A673 (cell line): ENCODE data around the gene MMEL1. TPM values are rescaled to one million over a fixed set of nuclear protein-coding genes. Genes with fewer than 3 reads are reported as not detected.

Experiments used
- BruUV-seq: library from RNA; stranded (reverse); fragments of 400-500 nt; replicated peaks from 2 replicates; lab custom pipeline; 2021; lab: Mats Ljungman, UMichigan
- CTCF ChIA-PET: fragments of 300-600 bp; sonication (Branson Sonifier 250); formaldehyde crosslinking; loops from one replicate; lab custom pipeline; 2022; ENCODE audit warnings: antibody characterized with exemption; lab: Charles Lee
- POLR2A ChIA-PET: fragments of 300-600 bp; sonication (Branson Sonifier 250); formaldehyde crosslinking; loops from one replicate; lab custom pipeline; 2022; ENCODE audit warnings: antibody characterized with exemption; ENCODE audit not compliant: low non-redundant PET; lab: Charles Lee
- DNase-seq: peaks from one replicate; pipeline ENCODE4 v3.0.0-alpha.2; 2015; ENCODE audit warnings: low spot score
- H3K27ac ChIP-seq: fragments of 200-600 bp; sonication (generic); 2 replicates; pipeline ENCODE4 v1.5.1; 2016; ENCODE audit warnings: mixed run types, low read depth, mild to moderate bottlenecking, mixed read lengths, antibody characterized with exemption, low read length; ENCODE audit not compliant: poor library complexity, severe bottlenecking
- H3K27me3 ChIP-seq: fragments of 200-600 bp; sonication (generic); replicated peaks from 2 replicates; pipeline ENCODE4 v1.6.1; 2017; ENCODE audit warnings: mixed run types, low read depth, mild to moderate bottlenecking, mixed read lengths, antibody characterized with exemption, low read length; ENCODE audit not compliant: insufficient read depth, poor library complexity
- H3K36me3 ChIP-seq: fragments of 200-600 bp; sonication (generic); 2 replicates; pipeline ENCODE4 v1.6.1; 2016; ENCODE audit warnings: mixed run types, mild to moderate bottlenecking, mixed read lengths, antibody characterized with exemption, low read length; ENCODE audit not compliant: insufficient read depth, poor library complexity, severe bottlenecking
- H3K4me1 ChIP-seq: fragments of 200-600 bp; sonication (generic); 2 replicates; pipeline ENCODE4 v1.6.1; 2017; ENCODE audit warnings: mixed run types, mild to moderate bottlenecking, mixed read lengths, antibody characterized with exemption, low read length; ENCODE audit not compliant: insufficient read depth, poor library complexity, severe bottlenecking
- H3K4me3 ChIP-seq: fragments of 200-600 bp; sonication (generic); 2 replicates; pipeline ENCODE4 v1.5.1; 2016; ENCODE audit warnings: low read depth, mixed run types, mild to moderate bottlenecking, mixed read lengths, low read length; ENCODE audit not compliant: poor library complexity, severe bottlenecking
- H3K9me3 ChIP-seq: fragments of 200-600 bp; sonication (generic); 2 replicates; pipeline ENCODE4 v1.6.1; 2016; ENCODE audit warnings: mixed run types, low read depth, mild to moderate bottlenecking, mixed read lengths, antibody characterized with exemption, low read length; ENCODE audit not compliant: poor library complexity, severe bottlenecking
- EZH2 ChIP-seq: fragments of 200-600 bp; sonication (generic); IDR thresholded peaks from 2 replicates; pipeline ENCODE4 v1.6.1; 2017; ENCODE audit warnings: borderline replicate concordance, low read depth, mild to moderate bottlenecking, mixed read lengths, antibody characterized with exemption, low read length; ENCODE audit not compliant: poor library complexity, severe bottlenecking
- intact Hi-C: fragments of 100-400 bp; cut with micrococcal nuclease; formaldehyde crosslinking; loops from one replicate; pipeline ENCODE4 v1.10.0; 2022; ENCODE audit not compliant: unreplicated experiment
- total RNA-seq: library from RNA; stranded (reverse); gene quantifications from 2 replicates; pipeline ENCODE4 v1.2.3, GENCODE V29; 2021
- TF ChIP-seq, protein P1 (sequence below): fragments of 300-800, 200-600 bp; sonication (generic); conservative IDR thresholded peaks from 2 replicates; pipeline ENCODE4 v1.5.1; 2017; ENCODE audit warnings: low read depth, mild to moderate bottlenecking, antibody characterized with exemption, low read length, moderate library complexity, mixed read lengths

MMEL1 gene
- total RNA-seq, 1 experiment from 2014 or later, result not detected

- POLR2A ChIA-PET, result interaction anchor here (0.7 kb wide), 1 partner anchor 1664 kb away, joined by 3 read pairs; no protein-coding TSS in a partner anchor
- TF ChIP-seq, protein P1, sequence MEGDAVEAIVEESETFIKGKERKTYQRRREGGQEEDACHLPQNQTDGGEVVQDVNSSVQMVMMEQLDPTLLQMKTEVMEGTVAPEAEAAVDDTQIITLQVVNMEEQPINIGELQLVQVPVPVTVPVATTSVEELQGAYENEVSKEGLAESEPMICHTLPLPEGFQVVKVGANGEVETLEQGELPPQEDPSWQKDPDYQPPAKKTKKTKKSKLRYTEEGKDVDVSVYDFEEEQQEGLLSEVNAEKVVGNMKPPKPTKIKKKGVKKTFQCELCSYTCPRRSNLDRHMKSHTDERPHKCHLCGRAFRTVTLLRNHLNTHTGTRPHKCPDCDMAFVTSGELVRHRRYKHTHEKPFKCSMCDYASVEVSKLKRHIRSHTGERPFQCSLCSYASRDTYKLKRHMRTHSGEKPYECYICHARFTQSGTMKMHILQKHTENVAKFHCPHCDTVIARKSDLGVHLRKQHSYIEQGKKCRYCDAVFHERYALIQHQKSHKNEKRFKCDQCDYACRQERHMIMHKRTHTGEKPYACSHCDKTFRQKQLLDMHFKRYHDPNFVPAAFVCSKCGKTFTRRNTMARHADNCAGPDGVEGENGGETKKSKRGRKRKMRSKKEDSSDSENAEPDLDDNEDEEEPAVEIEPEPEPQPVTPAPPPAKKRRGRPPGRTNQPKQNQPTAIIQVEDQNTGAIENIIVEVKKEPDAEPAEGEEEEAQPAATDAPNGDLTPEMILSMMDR, result no peak
- no peak for TF ChIP-seq EZH2
- intact Hi-C loops, result no loop called here
- DNase-seq, result peak; percentile 37
- no TSS peak for BruUV-seq
- Histone ChIP-seq H3K4me1 (peaks cover 13% of the 10 kb centered on the region), H3K9me3 (no peaks in the 10 kb centered on the region), H3K36me3 (no peaks in the 10 kb centered on the region), H3K27me3 (no peaks in the 10 kb centered on the region), H3K27ac (no peak overlapping the region), H3K4me3 (peak overlapping the region; percentile 12)
- CTCF ChIA-PET, result interaction anchor here (0.6 to 0.7 kb wide), 2 partner anchors 30 to 999 kb away, joined by 3 to 10 read pairs; no protein-coding TSS in a partner anchor
Measured at GRCh38 chr1:2540816-2541492, 91.9 kb downstream of the MMEL1 start.

Other genes with a start within 250 kb of the MMEL1 start
- 24.7 and 29.8 TPM in 2 replicates for gene MORN1, start 241.5 kb downstream of the MMEL1 start, total RNA-seq
- gene RER1, start 241.2 kb downstream of the MMEL1 start, total RNA-seq, result 152 and 154 TPM in 2 replicates
- 27.6 and 28.0 TPM in 2 replicates for gene PEX10, start 220.5 kb downstream of the MMEL1 start, total RNA-seq
- 0.13 TPM in 1 of 2 replicates, not detected in the other for gene PLCH2, start 156.7 kb downstream of the MMEL1 start, total RNA-seq
- 45.6 and 53.6 TPM in 2 replicates for gene PANK4, start 106.4 kb downstream of the MMEL1 start, total RNA-seq
- not detected in 2 replicates for gene HES5, start 102.8 kb downstream of the MMEL1 start, total RNA-seq
- 4.6 and 7.6 TPM in 2 replicates for gene TNFRSF14, start 76.6 kb downstream of the MMEL1 start, total RNA-seq
- gene PRXL2B, start 46.2 kb downstream of the MMEL1 start, total RNA-seq, result 34.8 and 41.0 TPM in 2 replicates
- 0.84 and 1.5 TPM in 2 replicates for gene TTC34, start 168.7 kb upstream of the MMEL1 start, total RNA-seq